HCT116 (cell line): ENCODE results near the gene ELMOD3. TPM values are rescaled to one million over a fixed set of nuclear protein-coding genes. Genes with fewer than 3 reads are reported as not detected.

ENCODE experiments used
- ATAC-seq: fragments of 200-7000 bp; cut with Tn5 transposase; 2 replicates; pipeline ENCODE4 v1.9.1; 2020; ENCODE audit warnings: mild to moderate bottlenecking, moderate library complexity
- BruUV-seq: library from RNA; stranded (reverse); fragments of 400-500 nt; replicated peaks from 2 replicates; lab custom pipeline; 2021; lab: Mats Ljungman, UMichigan
- CTCF ChIA-PET: fragments of 300-600 bp; sonication (Branson Sonifier 250); formaldehyde crosslinking; loops from one replicate; lab custom pipeline; 2021; ENCODE audit warnings: antibody characterized with exemption; lab: Charles Lee
- POLR2A ChIA-PET: fragments of 300-600, 350-600 bp; sonication (Branson Sonifier 250); formaldehyde crosslinking; loops from one replicate; lab custom pipeline; 2021; ENCODE audit warnings: antibody characterized with exemption; lab: Charles Lee
- RAD21 ChIA-PET, 2 experiments: fragments of 300-600 bp; sonication (Branson Sonifier 250); formaldehyde crosslinking; loops; one replicate each; lab custom pipeline; 2023; ENCODE audit warnings: low total read pairs in 2 of 2; ENCODE audit not compliant: uncharacterized antibody in 2 of 2, unreplicated experiment in 2 of 2, low non-redundant PET in 1 of 2; lab: Charles Lee
- DNase-seq: peaks from one replicate; pipeline ENCODE4 v3.0.0-alpha.2; 2010; ENCODE audit warnings: low read depth, low spot score
- H2AFZ ChIP-seq: fragments of 200-600 bp; shearing (Covaris generic), sonication (generic); 2 replicates; pipeline ENCODE4 v1.6.1; 2017; ENCODE audit warnings: low read depth, mixed run types, mixed read lengths, antibody characterized with exemption, low read length; ENCODE audit not compliant: poor library complexity, severe bottlenecking
- H3K27ac ChIP-seq: 2 replicates; pipeline ENCODE4 v1.5.1; 2012; ENCODE audit warnings: low read depth, low read length
- H3K27me3 ChIP-seq: fragments of 200-600 bp; sonication (generic); 2 replicates; pipeline ENCODE4 v1.6.1; 2016; ENCODE audit warnings: mixed run types, low read length, mixed read lengths; ENCODE audit not compliant: insufficient read depth
- H3K36me3 ChIP-seq, 2 experiments: fragments of 200-500 bp in 1 of 2; fragments of 200-600 bp in 1 of 2; sonication (Bioruptor generic) in 1 of 2; sonication (generic) in 1 of 2; 2 replicates each; pipeline versions ENCODE4 v1.5.1 to v1.6.1; 2014 to 2016; ENCODE audit warnings: low read length in 2 of 2, inconsistent platforms in 1 of 2, mixed read lengths in 1 of 2, mixed run types in 1 of 2; ENCODE audit not compliant: insufficient read depth in 2 of 2, control insufficient read depth in 1 of 2
- H3K4me1 ChIP-seq, 2 experiments: fragments of 200-600 bp in 1 of 2; sonication (generic) in 1 of 2; 2 replicates each; pipeline versions ENCODE4 v1.5.1 to v1.6.1; 2012 to 2017; ENCODE audit warnings: low read length in 2 of 2, inconsistent platforms in 1 of 2, mild to moderate bottlenecking in 1 of 2, mixed read lengths in 1 of 2, mixed run types in 1 of 2, moderate library complexity in 1 of 2; ENCODE audit not compliant: insufficient read depth in 2 of 2, control insufficient read depth in 1 of 2
- H3K4me2 ChIP-seq: fragments of 200-600 bp; sonication (generic); 2 replicates; pipeline ENCODE4 v1.6.1; 2017; ENCODE audit warnings: mixed run types, low read length, mixed read lengths
- H3K4me3 ChIP-seq, 2 experiments: fragments of 200-600 bp in 1 of 2; sonication (generic) in 1 of 2; replicated peaks in 1 of 2; 2 replicates each; pipeline ENCODE4 v1.5.1; 2011 to 2016; ENCODE audit warnings: low read length in 2 of 2, control low read depth in 1 of 2, low read depth in 1 of 2, mild to moderate bottlenecking in 1 of 2, mixed read lengths in 1 of 2, mixed run types in 1 of 2
- H3K79me2 ChIP-seq: fragments of 200-600 bp; sonication (generic); 2 replicates; pipeline ENCODE4 v1.6.1; 2017; ENCODE audit warnings: mild to moderate bottlenecking, mixed run types, low read length, moderate library complexity, mixed read lengths; ENCODE audit not compliant: insufficient read depth
- H3K9ac ChIP-seq: fragments of 200-600 bp; sonication (generic); 2 replicates; pipeline ENCODE4 v1.6.1; 2016; ENCODE audit warnings: low read length, mixed read lengths
- H3K9me2 ChIP-seq: fragments of 200-600 bp; sonication (generic), shearing (Covaris generic); 2 replicates; pipeline ENCODE4 v1.6.1; 2017; ENCODE audit warnings: mixed run types, mild to moderate bottlenecking, moderate library complexity; ENCODE audit not compliant: insufficient read depth
- H3K9me3 ChIP-seq, 2 experiments: fragments of 200-500 bp in 1 of 2; fragments of 200-600 bp in 1 of 2; sonication (Bioruptor generic) in 1 of 2; sonication (generic) in 1 of 2; 2 replicates each; pipeline ENCODE4 v1.6.1; 2014 to 2017; ENCODE audit warnings: low read length in 2 of 2, mixed read lengths in 2 of 2, inconsistent platforms in 1 of 2, low read depth in 1 of 2, mild to moderate bottlenecking in 1 of 2, mixed run types in 1 of 2, moderate library complexity in 1 of 2; ENCODE audit not compliant: control insufficient read depth in 1 of 2, insufficient read depth in 1 of 2
- H4K20me1 ChIP-seq: fragments of 200-600 bp; sonication (generic), shearing (Covaris generic); 2 replicates; pipeline ENCODE4 v1.6.1; 2017; ENCODE audit warnings: mixed run types, mild to moderate bottlenecking, moderate library complexity; ENCODE audit not compliant: insufficient read depth
- ATF3 ChIP-seq: IDR thresholded peaks from 2 replicates; pipeline ENCODE4 v1.6.1; 2012
- CBX3 ChIP-seq: IDR thresholded peaks from 2 replicates; pipeline ENCODE4 v1.6.1; 2012; ENCODE audit warnings: low read depth
- CEBPB ChIP-seq: IDR thresholded peaks from 2 replicates; pipeline ENCODE4 v1.6.1; 2012; ENCODE audit warnings: low read depth
- EGR1 ChIP-seq: IDR thresholded peaks from 2 replicates; pipeline ENCODE4 v1.6.1; 2012; ENCODE audit warnings: low read depth
- ELF1 ChIP-seq: IDR thresholded peaks from 2 replicates; pipeline ENCODE4 v1.6.1; 2012; ENCODE audit warnings: low read depth, borderline replicate concordance
- EZH2 ChIP-seq: fragments of 200-600 bp; sonication (generic); IDR thresholded peaks from 2 replicates; pipeline ENCODE4 v1.6.1; 2017; ENCODE audit warnings: antibody characterized with exemption, mixed run types
- FOSL1 ChIP-seq: IDR thresholded peaks from 2 replicates; pipeline ENCODE4 v1.6.1; 2012; ENCODE audit warnings: low read depth
- JUND ChIP-seq: IDR thresholded peaks from 2 replicates; pipeline ENCODE4 v1.6.1; 2012
- MAX ChIP-seq: IDR thresholded peaks from 2 replicates; pipeline ENCODE4 v1.6.1; 2012
- POLR2A ChIP-seq: IDR thresholded peaks from 2 replicates; pipeline ENCODE4 v1.7.0; 2011; ENCODE audit warnings: borderline replicate concordance; ENCODE audit not compliant: insufficient read depth, insufficient read length; ENCODE audit errors: extremely low read depth
- POLR2AphosphoS5 ChIP-seq: IDR thresholded peaks from 2 replicates; pipeline ENCODE4 v1.6.1; 2011; ENCODE audit warnings: mild to moderate bottlenecking, low read depth, low read length, moderate library complexity
- RAD21 ChIP-seq: IDR thresholded peaks from 2 replicates; pipeline ENCODE4 v1.6.1; 2012; ENCODE audit warnings: low read depth, mild to moderate bottlenecking
- REST ChIP-seq: IDR thresholded peaks from 2 replicates; pipeline ENCODE4 v1.6.1; 2012; ENCODE audit warnings: low read depth
- SIN3A ChIP-seq: IDR thresholded peaks from 2 replicates; pipeline ENCODE4 v1.6.1; 2012; ENCODE audit warnings: low read depth
- SP1 ChIP-seq: IDR thresholded peaks from 2 replicates; pipeline ENCODE4 v1.6.1; 2012; ENCODE audit warnings: low read depth
- SRF ChIP-seq: IDR thresholded peaks from 2 replicates; pipeline ENCODE4 v1.6.1; 2012; ENCODE audit warnings: low read depth
- TCF7L2 ChIP-seq: IDR thresholded peaks from 2 replicates; pipeline ENCODE4 v1.7.0; 2011; ENCODE audit warnings: borderline replicate concordance, inconsistent platforms; ENCODE audit not compliant: insufficient read depth, insufficient read length; ENCODE audit errors: extremely low read depth
- YY1 ChIP-seq: IDR thresholded peaks from 2 replicates; pipeline ENCODE4 v1.6.1; 2011; ENCODE audit warnings: low read length, low read depth, moderate library complexity, mild to moderate bottlenecking; ENCODE audit not compliant: insufficient replicate concordance; ENCODE audit errors: extremely low read depth
- ZFX ChIP-seq: fragments of 450-650 bp; IDR thresholded peaks from 2 replicates; pipeline ENCODE4 v1.6.1; 2017
- intact Hi-C: fragments of 100-400 bp; cut with micrococcal nuclease; formaldehyde crosslinking; loops from 2 replicates; pipeline ENCODE4 v1.10.0; 2022
- total RNA-seq: library from RNA; stranded (reverse); gene quantifications from one replicate; pipeline ENCODE4 v1.2.1, GENCODE V29; 2021; ENCODE audit not compliant: unreplicated experiment

The ELMOD3 gene
- total RNA-seq, 1 experiment from 2014 or later = 9.2 TPM

GRCh38 chr2:85340034-85340892 lies 14.3 kb upstream of the ELMOD3 start:
- no peaks in the 10 kb centered on the region for H3K4me1 ChIP-seq
- H3K27me3 ChIP-seq = no peaks in the 10 kb centered on the region
- no peak overlapping the region for H3K27ac ChIP-seq
- ChIA-PET RAD21 (no interaction called here), POLR2A (interaction anchor here (2.1 kb wide), 1 partner anchor 12 kb away, joined by 4 read pairs; the partner anchor contains the start of gene TGOLN2), CTCF (no interaction called here)
- no peak for ATAC-seq
- H3K9me3 ChIP-seq = no peaks in the 10 kb centered on the region
- H3K79me2 ChIP-seq = no peaks in the 10 kb centered on the region
- no peak overlapping the region for H3K9ac ChIP-seq
- peaks cover under 1 to 2% of the 10 kb centered on the region in 2 experiments; a peak in 2 of 4 replicates for H3K36me3 ChIP-seq
- DNase-seq = no peak
- TF ChIP-seq TCF7L2 (no peak), MAX (no peak), FOSL1 (no peak), EZH2 (no peak), POLR2A (no peak), ZFX (no peak), CBX3 (no peak), SP1 (no peak), YY1 (no peak), JUND (no peak), SIN3A (no peak), ATF3 (no peak), SRF (no peak), RAD21 (no peak), CEBPB (no peak), EGR1 (no peak), REST (no peak), POLR2AphosphoS5 (no peak), ELF1 (no peak)
- no peaks in the 10 kb centered on the region for H3K9me2 ChIP-seq
- no peak overlapping the region for H2AFZ ChIP-seq
- no peak overlapping the region for H3K4me3 ChIP-seq
- BruUV-seq = no TSS peak
- intact Hi-C loops = no loop called here
- no peak overlapping the region for H3K4me2 ChIP-seq
- H4K20me1 ChIP-seq = no peaks in the 10 kb centered on the region
